ENCODE data around the gene UBE2L5. TPM values are rescaled to one million over a fixed set of nuclear protein-coding genes. Genes with fewer than 3 reads are reported as not detected.

UBE2L5 gene
- total RNA-seq: not detected in 2 replicates

DNA sequence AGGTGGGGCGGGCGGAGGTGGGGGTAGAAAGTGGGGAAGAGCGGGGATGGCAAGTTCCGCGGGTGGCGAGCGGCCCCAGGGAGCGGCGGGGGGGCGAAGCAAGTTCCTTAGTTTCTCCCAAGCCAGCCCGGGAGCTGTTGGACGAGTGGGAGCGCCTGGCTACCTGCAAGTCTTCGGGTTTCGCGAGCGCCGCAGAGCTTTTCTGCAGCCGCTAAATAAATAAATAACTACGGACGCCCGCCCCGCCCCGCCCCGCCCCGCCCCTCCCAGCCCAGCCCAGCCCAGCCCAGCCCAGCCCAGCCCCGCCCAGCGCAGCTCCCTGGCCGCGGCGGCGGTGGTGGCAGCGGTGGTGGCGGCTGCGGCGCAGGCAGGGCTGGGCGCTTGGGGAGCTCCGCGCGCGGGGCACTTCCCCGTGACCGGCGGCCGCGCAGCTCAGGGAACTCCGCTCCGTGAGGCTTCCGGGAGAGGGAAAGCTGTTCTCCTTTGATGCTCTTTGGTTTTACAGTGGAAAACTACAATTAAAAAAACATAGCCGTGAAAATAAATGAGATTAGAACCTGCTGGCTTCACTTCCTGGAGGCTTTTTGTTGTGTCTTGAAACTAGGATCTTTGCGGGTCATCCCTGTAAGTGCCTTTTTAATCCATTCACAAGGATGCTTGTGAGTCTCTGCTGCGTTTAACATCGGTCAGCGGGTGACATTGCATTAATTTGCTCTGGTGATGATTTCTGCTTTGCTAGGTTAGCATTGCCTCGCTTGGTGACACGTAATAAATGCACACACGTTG, at the start of gene UBE2L5:
Gene UBE2L5, plus strand, starts transcription at position 440 of the 786 bp plus-strand sequence. CDS start 5,498 bp downstream, outside the sequence.
- Mint-ChIP-seq H3K27me3 (ENCODE audit: low read depth) (no peaks in the 10 kb centered on the region), H3K4me1 (ENCODE audit: low read depth) (peaks cover 14% of the 10 kb centered on the region), H3K9me3 (no peaks in the 10 kb centered on the region), H3K4me3 (ENCODE audit: low read depth) (peak within 1 kb of the TSS; percentile 86), H3K36me3 (ENCODE audit: low read depth) (no peaks in the 10 kb centered on the region), H3K27ac (peak within 1 kb of the TSS; percentile 76)
- DNase-seq (ENCODE audit: low spot score): peak; percentile 73
- intact Hi-C loops (cut with micrococcal nuclease): loop anchor here (1.0 to 10.0 kb wide), 4 partner anchors 8 to 117 kb away; partner anchors contain the start of gene KATNAL1

- Mint-ChIP-seq H3K4me3 (ENCODE audit: low read depth) (peak overlapping the region; percentile 77), H3K27ac (peak overlapping the region; percentile 98), H3K4me1 (ENCODE audit: low read depth) (peaks cover 86% of the 10 kb centered on the region), H3K9me3 (no peaks in the 10 kb centered on the region), H3K36me3 (ENCODE audit: low read depth) (peaks cover 34% of the 10 kb centered on the region), H3K27me3 (ENCODE audit: low read depth) (no peaks in the 10 kb centered on the region)
- no peak for DNase-seq (ENCODE audit: low spot score)
- intact Hi-C loops (cut with micrococcal nuclease): loop anchor here (2.0 to 10.0 kb wide), 8 partner anchors 15 to 431 kb away; partner anchors contain the start of genes HMGB1, KATNAL1, UBE2L5 and USPL1
These were observed 48.6 kb upstream of the UBE2L5 start for GRCh38 chr13:30373727-30374126.

GRCh38 chr13:30375265-30375835, 46.9 kb upstream of the UBE2L5 start:
- H3K27me3 Mint-ChIP-seq (ENCODE audit: low read depth): no peaks in the 10 kb centered on the region
- H3K27ac Mint-ChIP-seq: peak overlapping the region; percentile 98
- H3K4me1 Mint-ChIP-seq (ENCODE audit: low read depth): peaks cover 88% of the 10 kb centered on the region
- intact Hi-C loops (cut with micrococcal nuclease): loop anchor here (2.0 to 10.0 kb wide), 3 partner anchors 89 to 429 kb away; partner anchors contain the start of gene HMGB1
- peaks cover 22% of the 10 kb centered on the region for H3K36me3 Mint-ChIP-seq (ENCODE audit: low read depth)
- H3K9me3 Mint-ChIP-seq: no peaks in the 10 kb centered on the region
- peak overlapping the region; percentile 81 for H3K4me3 Mint-ChIP-seq (ENCODE audit: low read depth)
- no peak for DNase-seq (ENCODE audit: low spot score)

DNA sequence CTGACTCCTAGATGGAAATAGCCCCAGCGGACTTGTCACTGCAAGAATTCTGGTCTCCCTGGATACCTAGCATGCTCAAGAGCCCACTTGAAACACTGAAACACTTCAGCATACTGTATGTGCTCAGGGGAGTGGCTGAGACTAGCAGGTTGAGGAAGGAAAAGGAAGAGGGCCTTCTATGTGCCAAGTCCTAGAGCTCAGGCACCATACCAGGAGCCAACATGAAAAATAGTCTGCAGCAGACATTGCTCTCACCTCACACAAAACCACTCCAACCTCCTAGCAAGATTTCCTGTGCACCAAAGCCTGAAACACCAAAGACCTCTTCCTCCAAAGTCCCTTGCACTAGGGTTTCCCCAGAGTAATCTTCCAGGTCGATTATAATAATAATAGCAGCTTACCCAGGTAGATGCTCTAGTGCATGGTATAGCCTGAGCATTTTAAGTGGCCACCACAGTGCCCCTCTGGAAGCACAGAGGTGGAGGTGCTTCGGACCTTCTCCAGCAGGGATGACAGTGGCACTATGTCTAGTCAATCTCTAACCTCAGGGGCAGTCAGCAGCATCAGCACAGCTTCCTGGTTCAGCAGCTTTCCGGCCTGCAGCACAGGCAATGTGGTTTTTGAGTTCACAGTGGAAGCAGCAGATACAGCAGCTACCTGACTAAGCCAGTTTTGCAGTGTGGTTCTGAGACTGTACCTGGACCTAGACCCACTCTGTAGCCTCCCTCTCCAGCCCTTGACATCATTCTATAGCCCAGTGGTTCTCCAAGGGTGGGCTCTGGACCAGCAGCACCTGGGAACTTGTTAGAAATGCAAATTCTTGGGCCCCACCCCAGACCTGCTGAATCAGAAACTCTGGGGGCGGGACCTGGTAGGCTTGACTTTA, 45.6 kb upstream of the UBE2L5 start:
- Mint-ChIP-seq H3K27me3 (ENCODE audit: low read depth) (no peaks in the 10 kb centered on the region), H3K36me3 (ENCODE audit: low read depth) (peaks cover 14% of the 10 kb centered on the region), H3K9me3 (no peaks in the 10 kb centered on the region), H3K4me3 (ENCODE audit: low read depth) (peak overlapping the region; percentile 81), H3K27ac (peak overlapping the region; percentile 98), H3K4me1 (ENCODE audit: low read depth) (peaks cover 77% of the 10 kb centered on the region)
- peak; percentile 73 for DNase-seq (ENCODE audit: low spot score)
- intact Hi-C loops (cut with micrococcal nuclease): loop anchor here (1.0 to 10.0 kb wide), 6 partner anchors 18 to 428 kb away; no protein-coding TSS in a partner anchor

- H3K27me3 Mint-ChIP-seq (ENCODE audit: low read depth): no peaks in the 10 kb centered on the region
- DNase-seq (ENCODE audit: low spot score): no peak
- H3K4me1 Mint-ChIP-seq (ENCODE audit: low read depth): peaks cover 75% of the 10 kb centered on the region
- peak overlapping the region; percentile 98 for H3K27ac Mint-ChIP-seq
- peaks cover 14% of the 10 kb centered on the region for H3K36me3 Mint-ChIP-seq (ENCODE audit: low read depth)
- H3K9me3 Mint-ChIP-seq: no peaks in the 10 kb centered on the region
- intact Hi-C loops (cut with micrococcal nuclease): loop anchor here (1.0 to 10.0 kb wide), 6 partner anchors 17 to 428 kb away; no protein-coding TSS in a partner anchor
- H3K4me3 Mint-ChIP-seq (ENCODE audit: low read depth): peak overlapping the region; percentile 81
These were observed 45.0 kb upstream of the UBE2L5 start for GRCh38 chr13:30377312-30377685.

DNA sequence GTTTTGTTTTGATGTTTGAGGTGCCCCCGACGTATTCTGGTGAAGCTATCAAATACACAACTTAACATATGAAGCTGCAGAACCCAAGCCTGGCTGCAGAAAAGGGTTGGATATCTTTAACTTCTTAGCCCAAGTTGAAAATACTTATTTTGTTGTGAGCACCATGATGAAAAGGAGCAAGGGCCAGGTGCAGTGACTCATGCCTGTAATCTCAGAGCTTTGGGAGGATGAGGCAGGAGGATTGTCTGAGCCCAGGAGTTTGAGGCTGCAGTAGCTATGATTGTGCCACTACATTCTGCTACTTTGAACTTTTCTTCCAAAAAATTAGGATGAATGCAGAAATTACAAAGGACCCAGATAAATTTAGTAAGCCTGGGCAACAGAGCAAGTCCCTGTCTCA, 44.1 kb upstream of the UBE2L5 start:
- H3K36me3 Mint-ChIP-seq (ENCODE audit: low read depth): peaks cover 8% of the 10 kb centered on the region
- peaks cover 73% of the 10 kb centered on the region for H3K4me1 Mint-ChIP-seq (ENCODE audit: low read depth)
- intact Hi-C loops (cut with micrococcal nuclease): loop anchor here (10.0 kb wide), 2 partner anchors 367 to 427 kb away; no protein-coding TSS in a partner anchor
- no peak for DNase-seq (ENCODE audit: low spot score)
- H3K4me3 Mint-ChIP-seq (ENCODE audit: low read depth): no peak overlapping the region
- no peak overlapping the region for H3K27ac Mint-ChIP-seq
- no peaks in the 10 kb centered on the region for H3K9me3 Mint-ChIP-seq
- no peaks in the 10 kb centered on the region for H3K27me3 Mint-ChIP-seq (ENCODE audit: low read depth)

- peaks cover 50% of the 10 kb centered on the region for H3K4me1 Mint-ChIP-seq (ENCODE audit: low read depth)
- intact Hi-C loops (cut with micrococcal nuclease): no loop called here
- H3K27me3 Mint-ChIP-seq (ENCODE audit: low read depth): no peaks in the 10 kb centered on the region
These were observed 41.2 kb upstream of the UBE2L5 start for GRCh38 chr13:30381049-30381448.

DNA sequence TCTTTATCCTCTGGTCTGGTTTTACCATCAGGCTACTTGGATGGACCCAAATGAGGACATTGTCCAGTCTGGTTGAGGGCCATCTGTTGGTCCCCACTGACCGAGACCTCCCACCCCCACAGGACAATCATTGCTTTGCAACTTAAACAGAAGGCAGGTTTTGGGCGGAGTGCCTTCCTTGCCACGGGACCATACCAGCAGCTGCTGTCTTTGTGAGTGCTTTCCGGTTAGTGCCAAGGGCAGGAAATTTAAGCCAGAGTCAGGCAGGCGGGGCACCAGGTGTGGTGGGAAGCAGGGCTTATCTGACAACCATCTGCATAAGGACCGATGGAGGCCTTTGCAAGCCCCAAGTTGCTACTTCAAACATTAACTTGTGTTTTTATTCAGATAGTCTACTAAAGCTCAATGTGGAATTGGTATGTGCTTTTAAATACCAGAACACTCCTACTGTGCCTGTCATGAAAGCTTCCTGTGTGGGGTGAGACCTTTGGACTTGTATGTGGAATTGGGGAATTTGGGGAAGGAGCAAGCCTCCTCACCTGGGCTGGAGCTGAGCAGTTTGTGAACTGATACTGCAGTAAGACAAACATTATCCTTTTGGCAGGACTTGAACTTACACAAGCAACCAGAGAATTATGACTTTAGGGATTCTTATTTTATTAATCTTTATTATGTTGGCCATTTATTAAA, 39.3 kb upstream of the UBE2L5 start:
- H3K4me3 Mint-ChIP-seq (ENCODE audit: low read depth): no peak overlapping the region
- no peak overlapping the region for H3K27ac Mint-ChIP-seq
- H3K9me3 Mint-ChIP-seq: no peaks in the 10 kb centered on the region
- no peaks in the 10 kb centered on the region for H3K36me3 Mint-ChIP-seq (ENCODE audit: low read depth)
- no peaks in the 10 kb centered on the region for H3K27me3 Mint-ChIP-seq (ENCODE audit: low read depth)
- intact Hi-C loops (cut with micrococcal nuclease): no loop called here
- DNase-seq (ENCODE audit: low spot score): no peak
- H3K4me1 Mint-ChIP-seq (ENCODE audit: low read depth): peaks cover 33% of the 10 kb centered on the region

More at GRCh38 chr13:30381049-30381448, 41.2 kb upstream of the UBE2L5 start:
- Mint-ChIP-seq H3K27ac (no peak overlapping the region), H3K36me3 (ENCODE audit: low read depth) (no peaks in the 10 kb centered on the region), H3K9me3 (no peaks in the 10 kb centered on the region), H3K4me3 (ENCODE audit: low read depth) (no peak overlapping the region)
- no peak for DNase-seq (ENCODE audit: low spot score)

GRCh38 chr13:30388406-30389283, 33.6 kb upstream of the UBE2L5 start:
- Mint-ChIP-seq H3K27me3 (ENCODE audit: low read depth) (no peaks in the 10 kb centered on the region), H3K27ac (peak overlapping the region; percentile 85), H3K36me3 (ENCODE audit: low read depth) (no peaks in the 10 kb centered on the region), H3K4me3 (ENCODE audit: low read depth) (peak overlapping the region; percentile 46), H3K4me1 (ENCODE audit: low read depth) (peaks cover 40% of the 10 kb centered on the region), H3K9me3 (no peaks in the 10 kb centered on the region)
- intact Hi-C loops (cut with micrococcal nuclease): loop anchor here (2.0 kb wide), 1 partner anchor 16 kb away; no protein-coding TSS in a partner anchor
- no peak for DNase-seq (ENCODE audit: low spot score)

GRCh38 chr13:30391956-30392680, 30.2 kb upstream of the UBE2L5 start:
- no peak for DNase-seq (ENCODE audit: low spot score)
- H3K9me3 Mint-ChIP-seq: no peaks in the 10 kb centered on the region
- no peak overlapping the region for H3K4me3 Mint-ChIP-seq (ENCODE audit: low read depth)
- H3K36me3 Mint-ChIP-seq (ENCODE audit: low read depth): no peaks in the 10 kb centered on the region
- no peaks in the 10 kb centered on the region for H3K27me3 Mint-ChIP-seq (ENCODE audit: low read depth)
- H3K27ac Mint-ChIP-seq: no peak overlapping the region
- peaks cover 53% of the 10 kb centered on the region for H3K4me1 Mint-ChIP-seq (ENCODE audit: low read depth)
- intact Hi-C loops (cut with micrococcal nuclease): no loop called here

DNA sequence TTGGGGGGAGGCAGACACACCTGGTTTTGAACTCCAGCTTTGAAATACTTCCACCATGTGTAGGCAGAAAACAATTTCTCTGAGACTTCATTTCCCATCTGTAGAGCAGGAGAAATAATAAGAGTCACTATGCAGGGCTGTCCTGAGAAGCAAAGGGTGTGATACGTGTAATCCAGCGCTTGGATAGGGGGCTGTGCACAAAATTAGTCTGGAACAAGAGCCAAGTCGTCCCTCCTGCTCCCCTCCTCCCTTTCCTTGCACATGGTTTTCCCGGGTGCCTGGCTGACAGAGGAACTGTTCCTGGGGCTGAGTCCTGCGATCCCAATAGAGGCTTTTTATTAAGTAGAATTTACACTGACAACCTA, 29.6 kb upstream of the UBE2L5 start:
- no peaks in the 10 kb centered on the region for H3K27me3 Mint-ChIP-seq (ENCODE audit: low read depth)
- H3K9me3 Mint-ChIP-seq: no peaks in the 10 kb centered on the region
- intact Hi-C loops (cut with micrococcal nuclease): no loop called here
- H3K27ac Mint-ChIP-seq: no peak overlapping the region
- no peaks in the 10 kb centered on the region for H3K36me3 Mint-ChIP-seq (ENCODE audit: low read depth)
- no peak overlapping the region for H3K4me3 Mint-ChIP-seq (ENCODE audit: low read depth)
- H3K4me1 Mint-ChIP-seq (ENCODE audit: low read depth): peaks cover 53% of the 10 kb centered on the region
- no peak for DNase-seq (ENCODE audit: low spot score)
